Limb (tissue), 2 donors: ENCODE results near the gene CLEC11A.
"Not testable (repeated sequence)": the region's sequence is repeated elsewhere in the genome, so short reads cannot be mapped to it uniquely, and the experiment has no call there.

Experiments
- DNase-seq, 2 donors: peaks; one replicate each; pipeline ENCODE4 v3.0.0-alpha.2; 2016; ENCODE audit errors: extremely low spot score in 2 of 2

CLEC11A gene

DNA sequence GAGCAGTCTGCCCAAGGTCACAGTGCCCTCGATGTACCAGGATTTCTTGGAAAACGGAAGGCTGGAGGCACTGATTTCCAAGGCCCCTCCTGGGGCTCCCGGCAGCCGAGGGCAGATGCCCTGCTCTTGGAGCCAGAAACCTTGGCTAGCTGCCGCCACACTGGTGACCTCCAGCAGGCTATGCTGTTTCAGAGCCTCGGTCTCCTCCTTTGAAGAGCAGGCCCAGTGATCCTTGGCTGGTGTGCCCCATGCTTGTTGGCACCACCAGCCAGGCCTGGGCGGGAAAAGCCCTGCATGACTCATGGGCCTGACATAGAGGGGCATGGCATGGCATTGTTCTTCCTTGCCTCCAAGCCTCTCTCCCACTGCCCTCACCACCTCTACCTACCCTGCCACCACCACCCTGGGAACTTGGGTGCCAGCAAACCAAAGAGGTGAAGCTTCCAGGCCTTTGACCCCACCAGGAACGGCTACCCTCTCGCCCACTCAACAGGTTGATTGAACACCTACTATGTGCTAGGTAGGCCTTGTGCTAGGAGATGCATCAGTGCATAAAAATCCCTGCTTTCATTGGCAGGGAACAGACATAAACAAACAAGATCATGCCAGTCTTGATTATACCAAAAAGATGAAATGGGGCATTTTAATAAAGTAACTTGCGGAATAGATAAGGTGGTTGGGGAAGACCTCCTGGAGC, 1.6 kb upstream of the CLEC11A start:
- peak in 1 of 2 donors; percentile 35 for DNase-seq

DNA sequence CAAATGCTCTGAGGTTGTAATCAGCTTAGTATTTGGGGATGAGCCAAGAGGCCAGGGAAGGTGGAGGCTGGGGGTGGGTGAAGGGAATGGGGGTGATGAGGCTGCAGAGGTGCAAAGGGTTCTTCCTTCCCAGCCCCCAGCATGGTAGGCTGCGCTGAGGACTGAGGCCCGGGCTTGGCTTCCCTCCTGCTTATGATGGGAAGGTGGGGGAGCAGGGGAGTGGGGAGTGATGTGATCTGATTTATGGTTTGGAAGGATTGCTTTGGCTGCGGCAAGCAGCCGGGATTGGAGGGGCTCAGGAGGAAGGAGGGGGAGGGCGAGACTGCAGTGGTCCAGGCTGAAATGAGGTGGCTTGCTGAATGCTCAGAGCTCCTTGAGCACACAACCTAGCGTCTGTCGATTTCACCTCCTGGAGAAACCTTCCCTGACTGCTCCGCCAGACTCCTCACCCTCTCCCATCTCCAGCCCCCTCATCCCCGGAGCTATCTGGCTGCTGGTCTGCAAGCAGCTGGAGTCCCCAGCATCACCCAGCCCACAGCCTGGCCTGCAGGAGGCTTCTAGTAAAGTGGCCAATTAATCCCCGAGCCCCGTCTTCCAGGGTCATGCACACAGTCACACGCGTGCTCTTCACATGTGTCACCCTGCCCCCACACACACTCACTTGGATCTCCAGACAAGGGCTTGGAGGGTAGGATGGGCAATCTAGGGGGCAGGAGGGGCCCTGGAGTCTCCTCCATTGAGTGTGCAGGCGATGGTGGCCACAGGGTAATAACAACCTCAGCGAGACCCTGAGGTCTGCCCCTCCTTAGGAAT, 757 bp upstream of the CLEC11A start:
- peak in 1 of 2 donors; percentile 66 for DNase-seq

- no peak for DNase-seq
Measured at GRCh38 chr19:50723735-50724521, 764 bp downstream of the CLEC11A start.

DNA sequence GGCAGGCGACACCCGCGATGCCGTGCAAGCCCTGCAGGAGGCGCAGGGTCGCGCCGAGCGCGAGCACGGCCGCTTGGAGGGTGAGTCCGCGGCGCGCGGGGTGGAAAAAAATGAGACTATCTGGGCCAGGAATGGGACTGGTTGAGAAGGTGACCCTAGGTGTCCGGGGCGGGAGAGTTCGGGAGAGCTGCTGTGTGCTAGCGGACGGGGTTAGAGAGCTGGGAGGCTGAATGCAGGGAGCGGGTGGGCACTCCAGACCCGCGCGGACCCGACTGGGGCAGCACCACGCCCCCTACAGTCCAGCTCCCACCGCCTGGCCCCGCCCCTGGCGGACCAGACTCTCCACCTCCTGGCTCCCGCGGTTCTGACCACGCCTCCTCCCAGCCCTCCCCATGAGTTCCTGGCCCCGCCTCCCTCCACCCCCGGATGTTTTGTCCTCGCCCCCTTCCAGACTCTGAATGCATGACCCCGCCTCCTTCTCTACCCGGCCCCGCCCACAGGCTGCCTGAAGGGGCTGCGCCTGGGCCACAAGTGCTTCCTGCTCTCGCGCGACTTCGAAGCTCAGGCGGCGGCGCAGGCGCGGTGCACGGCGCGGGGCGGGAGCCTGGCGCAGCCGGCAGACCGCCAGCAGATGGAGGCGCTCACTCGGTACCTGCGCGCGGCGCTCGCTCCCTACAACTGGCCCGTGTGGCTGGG, 1.5 kb downstream of the CLEC11A start:
- peak; percentile 100 for DNase-seq

DNA sequence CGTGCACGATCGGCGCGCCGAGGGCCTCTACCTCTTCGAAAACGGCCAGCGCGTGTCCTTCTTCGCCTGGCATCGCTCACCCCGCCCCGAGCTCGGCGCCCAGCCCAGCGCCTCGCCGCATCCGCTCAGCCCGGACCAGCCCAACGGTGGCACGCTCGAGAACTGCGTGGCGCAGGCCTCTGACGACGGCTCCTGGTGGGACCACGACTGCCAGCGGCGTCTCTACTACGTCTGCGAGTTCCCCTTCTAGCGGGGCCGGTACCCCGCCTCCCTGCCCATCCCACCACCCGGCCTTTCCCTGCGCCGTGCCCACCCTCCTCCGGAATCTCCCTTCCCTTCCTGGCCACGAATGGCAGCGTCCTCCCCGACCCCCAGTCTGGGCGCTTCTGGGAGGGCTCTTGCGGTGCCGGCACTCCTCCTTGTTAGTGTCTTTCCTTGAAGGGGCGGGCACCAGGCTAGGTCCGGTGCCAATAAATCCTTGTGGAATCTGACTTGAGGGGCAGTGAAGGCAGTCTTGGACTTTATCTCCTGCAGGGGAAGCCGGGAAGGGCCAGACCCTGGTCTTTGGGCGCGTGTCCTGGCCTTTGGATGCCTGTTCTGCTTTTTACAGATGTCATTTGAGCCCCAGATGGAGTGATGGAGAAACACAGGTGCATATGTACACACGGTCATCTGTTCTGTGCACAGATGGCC, 2.2 kb downstream of the CLEC11A start:
- no peak for DNase-seq

DNA sequence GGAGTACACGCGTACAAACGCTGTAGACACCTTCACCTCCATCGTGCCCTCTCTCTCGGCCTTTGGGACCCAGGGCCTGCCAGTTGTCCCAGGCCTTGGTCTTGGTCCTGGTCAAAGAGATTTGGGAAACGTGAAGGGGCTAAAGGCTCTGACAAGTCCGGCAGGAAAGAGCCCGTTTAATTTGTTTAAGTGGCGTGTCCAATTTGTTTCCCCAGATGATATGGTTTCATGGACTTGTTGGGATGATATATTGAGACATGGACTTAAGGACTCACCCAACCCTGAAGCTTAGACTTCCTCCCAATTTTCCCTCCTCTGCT, 2.7 kb downstream of the CLEC11A start:
- DNase-seq = no peak

DNA sequence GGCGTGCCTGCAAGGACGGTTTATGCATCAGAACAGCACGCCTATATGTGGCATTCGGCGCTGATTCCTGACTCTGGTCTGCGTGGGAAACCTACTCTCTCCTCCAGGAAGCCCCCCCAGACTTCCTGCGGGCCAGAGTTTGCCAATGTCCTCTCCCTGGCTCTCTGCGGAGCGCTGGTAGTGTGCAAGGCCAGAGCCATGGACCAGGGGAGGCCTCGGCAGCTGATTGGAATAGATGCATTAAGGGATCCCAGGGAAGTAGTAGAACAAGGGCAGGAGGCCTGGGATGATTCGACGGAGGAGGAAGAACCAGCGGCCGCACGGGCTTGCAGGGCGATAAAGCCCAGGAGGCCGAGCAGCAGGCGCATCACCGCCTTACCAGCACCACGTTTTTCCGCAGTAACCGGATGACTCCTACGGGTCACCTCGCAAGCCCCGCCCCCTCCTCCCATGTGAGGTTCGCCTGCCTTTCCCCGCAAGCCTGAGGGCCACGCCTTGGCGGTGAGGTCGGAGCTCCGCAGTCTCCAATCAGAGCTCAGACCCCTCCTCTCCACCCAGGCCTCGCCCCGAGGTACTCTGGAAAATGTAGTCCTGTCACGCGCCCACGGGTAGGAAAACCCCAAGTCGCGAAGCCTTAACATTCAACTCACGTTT, 5.0 kb downstream of the CLEC11A start:
- peak in 1 of 2 donors; percentile 89 for DNase-seq

DNA sequence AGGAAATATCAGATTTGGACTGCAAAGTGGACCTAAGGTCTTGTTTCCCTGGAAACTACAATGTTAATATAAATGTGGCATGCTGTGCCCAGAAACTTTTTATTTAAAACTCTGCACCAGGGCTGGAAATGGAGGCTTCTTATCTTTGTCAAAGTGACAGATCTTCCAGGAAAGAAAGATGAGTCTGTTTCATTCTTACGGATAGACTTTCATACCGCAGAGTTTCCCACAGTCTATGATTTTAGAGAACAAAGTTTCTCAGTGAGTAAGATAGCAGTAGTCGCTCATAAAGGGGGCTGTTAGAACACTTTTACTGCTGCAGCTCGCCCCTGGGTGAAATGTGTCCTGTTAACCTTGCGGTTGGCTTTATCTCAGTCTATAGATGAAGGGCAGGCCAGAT, 6.7 kb downstream of the CLEC11A start:
- no peak for DNase-seq

DNA sequence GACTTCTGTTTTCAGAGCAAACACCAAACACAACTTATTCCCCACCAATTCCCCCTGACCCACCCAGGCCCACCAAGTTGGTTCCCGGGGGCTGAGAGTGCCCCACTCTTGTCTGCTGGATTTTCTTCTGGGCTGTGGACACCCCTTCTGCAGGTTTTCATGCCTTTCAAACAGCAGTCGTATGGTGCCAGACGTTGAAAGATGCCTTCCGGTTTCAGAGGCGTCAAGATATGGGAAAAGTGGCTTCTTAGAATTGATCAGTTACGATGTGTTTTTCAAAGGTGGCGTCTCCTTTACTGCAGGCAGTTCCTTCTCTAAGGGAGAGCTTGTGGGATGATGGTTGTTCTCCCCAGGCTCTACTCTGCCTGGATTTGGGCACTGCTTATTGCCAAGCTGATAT, 12.7 kb downstream of the CLEC11A start:
- DNase-seq = no peak

GRCh38 chr19:50736338-50736737, 13.2 kb downstream of the CLEC11A start:
- DNase-seq = no peak

DNA sequence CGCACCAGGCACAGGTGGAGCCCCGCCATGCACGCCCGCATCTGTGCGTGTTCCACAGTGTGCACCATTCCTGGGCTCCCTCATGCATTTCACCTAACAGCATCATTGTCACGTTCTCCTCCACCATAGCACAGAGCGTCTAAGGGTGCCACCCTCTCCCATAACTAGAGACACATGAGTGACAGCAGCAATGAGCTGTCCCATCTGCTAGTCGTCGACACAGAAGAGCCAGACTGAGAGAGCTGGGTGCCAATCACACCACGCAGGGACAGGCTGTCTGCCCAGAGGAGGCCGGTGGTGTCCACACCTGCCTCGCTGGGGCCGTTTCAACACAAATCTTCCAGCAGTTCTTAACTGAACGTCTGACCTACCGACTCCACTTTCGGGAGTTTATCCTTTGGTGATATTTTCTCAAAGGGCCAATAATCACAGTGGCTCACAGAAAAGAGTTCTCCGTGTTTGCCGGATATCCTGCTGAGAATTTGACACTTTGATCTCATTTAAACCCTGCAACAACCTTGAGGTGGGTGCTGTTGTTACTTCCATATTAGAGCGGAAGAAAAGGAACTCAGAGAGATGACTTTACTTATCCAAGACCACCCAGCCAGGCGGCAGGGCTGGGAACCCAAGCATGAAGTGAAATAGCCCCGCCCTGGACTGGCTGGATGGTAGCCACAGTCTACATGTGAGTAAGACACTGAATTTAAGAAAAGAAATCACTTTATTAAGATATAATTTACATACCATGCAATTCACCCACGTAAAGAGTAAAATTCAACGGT, 16.2 kb downstream of the CLEC11A start:
- no peak for DNase-seq

DNA sequence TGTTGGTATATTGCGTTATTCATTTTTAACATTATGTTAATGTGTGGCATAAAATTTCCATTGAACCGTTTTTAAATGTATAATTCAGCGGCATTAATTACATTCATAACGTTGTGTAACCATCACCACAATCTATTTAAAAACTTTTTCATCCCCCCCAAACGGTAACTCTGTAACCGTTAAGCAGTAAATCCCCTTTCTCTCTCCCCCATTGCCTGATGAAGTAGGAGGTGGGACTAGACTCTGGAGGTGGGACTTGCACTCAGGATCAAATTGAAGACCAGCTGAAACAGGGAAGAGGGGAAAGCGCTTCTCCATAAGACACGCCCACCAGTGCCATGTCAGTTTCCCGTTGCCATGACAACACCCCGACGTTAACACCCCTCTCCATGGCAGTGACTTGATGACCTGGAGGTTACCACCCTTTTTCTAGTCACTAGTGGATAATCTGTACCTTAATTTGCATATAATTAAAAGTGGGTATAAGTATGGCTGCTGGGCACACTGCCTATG, 16.8 kb downstream of the CLEC11A start:
- DNase-seq = no peak

GRCh38 chr19:50741179-50741933, 18.2 kb downstream of the CLEC11A start:
- no peak for DNase-seq

GRCh38 chr19:50743537-50743936, 20.4 kb downstream of the CLEC11A start:
- no peak for DNase-seq

DNA sequence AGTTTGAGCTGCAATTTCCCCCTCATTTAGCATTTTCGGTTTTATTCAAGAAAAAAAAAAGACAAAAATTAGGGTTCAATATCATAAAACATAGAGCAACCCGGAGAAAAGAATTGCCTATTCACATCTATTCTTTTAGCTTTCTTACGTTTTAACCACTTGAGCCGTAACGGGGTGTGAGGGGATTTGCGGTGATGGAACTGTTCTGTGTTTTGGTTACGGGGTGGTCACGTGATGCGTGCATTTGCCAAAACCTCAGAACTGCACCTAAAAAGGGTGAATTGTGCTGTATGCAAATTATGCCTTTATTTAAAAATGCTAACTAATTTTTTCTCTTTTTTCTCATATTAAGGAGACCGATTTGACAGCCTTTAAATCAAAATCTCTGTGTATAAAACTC, 22.1 kb downstream of the CLEC11A start:
- no peak for DNase-seq

- not testable (repeated sequence) for DNase-seq
Measured at GRCh38 chr19:50747141-50747540, 24.0 kb downstream of the CLEC11A start.

- DNase-seq = no peak
Measured at GRCh38 chr19:50749490-50749889, 26.3 kb downstream of the CLEC11A start.

DNA sequence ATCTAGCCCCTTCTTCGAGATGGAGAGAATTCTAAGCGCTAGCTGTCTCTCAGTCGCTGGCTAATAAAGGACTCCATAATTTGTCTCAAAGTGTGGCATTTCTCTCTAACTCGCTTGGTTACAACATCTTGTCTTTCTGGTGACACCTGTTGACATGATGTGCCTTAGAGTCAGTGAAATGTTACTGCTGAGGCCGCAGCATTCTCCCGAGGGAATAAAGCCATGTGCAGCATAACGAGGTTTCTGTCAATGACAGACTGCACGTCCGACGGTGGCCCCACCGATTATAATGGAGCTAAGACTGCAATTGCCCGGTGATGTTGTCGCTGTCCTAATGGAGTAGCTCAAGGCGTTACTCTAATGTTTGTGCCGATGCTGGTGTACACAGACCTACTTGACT, 26.8 kb downstream of the CLEC11A start:
- DNase-seq = no peak

DNA sequence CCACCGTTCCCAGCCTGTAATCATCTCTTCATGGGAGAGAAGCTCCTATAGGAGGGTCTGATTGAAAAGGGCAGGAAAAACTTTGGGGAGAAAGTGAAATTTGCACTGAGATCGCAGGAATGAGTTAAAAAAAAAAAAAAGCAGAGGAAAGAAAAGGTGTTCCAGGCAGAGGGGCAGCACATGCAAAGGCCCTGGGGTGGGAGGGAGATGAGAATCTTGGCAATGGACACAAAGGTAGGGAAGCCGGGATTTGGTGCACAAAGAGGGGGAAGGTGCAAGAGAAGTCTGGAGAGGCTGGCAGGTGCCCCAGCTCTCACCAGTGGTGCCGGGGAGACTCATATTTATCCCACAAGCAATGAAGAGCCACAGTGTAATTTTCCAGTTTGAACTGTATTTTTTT, 30.7 kb downstream of the CLEC11A start:
- no peak for DNase-seq
